B cell (primary cell): ENCODE results near the gene DUSP7. TPM values are rescaled to one million over a fixed set of nuclear protein-coding genes. Genes with fewer than 3 reads are reported as not detected.

Experiments used
- ATAC-seq: fragments of 200-7000 bp; cut with Tn5 transposase; one replicate; pipeline ENCODE4 v1.10.0; 2021; ENCODE audit warnings: low read depth, mild to moderate bottlenecking, moderate number of reproducible peaks, moderate library complexity
- CTCF ChIA-PET: fragments of 350-600 bp; sonication (Branson Sonifier 250); formaldehyde crosslinking; loops from one replicate; lab custom pipeline; 2021; ENCODE audit warnings: antibody characterized with exemption, inconsistent platforms; lab: Charles Lee
- POLR2A ChIA-PET: fragments of 350-600 bp; sonication (Branson Sonifier 250); formaldehyde crosslinking; loops from one replicate; lab custom pipeline; 2021; ENCODE audit warnings: antibody characterized with exemption; lab: Charles Lee
- DNase-seq: peaks from one replicate; pipeline ENCODE4 v3.0.0; 2013
- H2AFZ ChIP-seq: 2 replicates; pipeline ENCODE4 v1.6.1; 2012; ENCODE audit warnings: mild to moderate bottlenecking, low read depth, low read length; ENCODE audit not compliant: insufficient read depth, poor library complexity, severe bottlenecking
- H3K27ac ChIP-seq, 2 donors: 1 replicate in 1 of 2; 2 replicates in 1 of 2; pipeline ENCODE4 v1.5.1; 2012 to 2013; ENCODE audit warnings: low read length in 2 of 2, mild to moderate bottlenecking in 2 of 2, moderate library complexity in 1 of 2
- H3K27me3 ChIP-seq, 4 experiments: fragments of 200-600 bp in 1 of 4; sonication (generic) in 1 of 4; replicated peaks in 1 of 4; 1 replicate in 2 of 4; 2 replicates in 2 of 4; pipeline versions ENCODE4 v1.6.1 to v1.7.0; 2013 to 2016; ENCODE audit warnings: low read length in 3 of 4, mild to moderate bottlenecking in 2 of 4, mixed read lengths in 1 of 4, moderate library complexity in 1 of 4; ENCODE audit not compliant: insufficient read depth in 4 of 4, control insufficient read depth in 3 of 4; ENCODE audit errors: control extremely low read depth in 1 of 4
- H3K36me3 ChIP-seq, 2 experiments: replicated peaks in 1 of 2; 1 replicate in 1 of 2; 2 replicates in 1 of 2; pipeline versions ENCODE4 v1.6.1 to v1.7.1; 2013; ENCODE audit warnings: low read length in 1 of 2; ENCODE audit not compliant: insufficient read depth in 2 of 2, control insufficient read depth in 1 of 2; ENCODE audit errors: control extremely low read depth in 1 of 2, extremely low read depth in 1 of 2
- H3K4me1 ChIP-seq, 2 donors: fragments of 200-600 bp in 1 of 2; sonication (generic) in 1 of 2; 1 replicate in 1 of 2; 2 replicates in 1 of 2; pipeline versions ENCODE4 v1.5.1 to v1.6.1; 2013 to 2017; ENCODE audit warnings: low read length in 2 of 2; ENCODE audit not compliant: control insufficient read depth in 2 of 2, insufficient read depth in 2 of 2
- H3K4me2 ChIP-seq: replicated peaks from 2 replicates; pipeline ENCODE3; 2012; ENCODE audit warnings: mild to moderate bottlenecking, low read depth, low read length; ENCODE audit not compliant: poor library complexity, severe bottlenecking
- H3K4me3 ChIP-seq, 5 experiments: fragments of 200-600 bp in 1 of 5; sonication (generic) in 1 of 5; 1 replicate in 3 of 5; 2 replicates in 2 of 5; pipeline versions ENCODE4 v1.5.1 to v1.7.0; 2011 to 2016; ENCODE audit warnings: low read length in 4 of 5, mild to moderate bottlenecking in 4 of 5, low read depth in 2 of 5, control low read depth in 1 of 5, moderate library complexity in 1 of 5; ENCODE audit not compliant: insufficient read depth in 1 of 5; ENCODE audit errors: control extremely low read depth in 1 of 5, extremely low read depth in 1 of 5
- H3K79me2 ChIP-seq: fragments of 200-600 bp; sonication (generic); one replicate; pipeline ENCODE4 v1.6.0; 2016; ENCODE audit warnings: low read length; ENCODE audit not compliant: control insufficient read depth, insufficient read depth
- H3K9ac ChIP-seq: fragments of 200-600 bp; sonication (generic); 2 replicates; pipeline ENCODE4 v1.6.1; 2017; ENCODE audit warnings: mild to moderate bottlenecking, low read length, moderate library complexity
- H3K9me3 ChIP-seq, 3 donors: one replicate each; pipeline versions ENCODE4 v1.6.1 to v1.7.1; 2013; ENCODE audit warnings: low read length in 2 of 3; ENCODE audit not compliant: control insufficient read depth in 2 of 3, insufficient read depth in 1 of 3; ENCODE audit errors: control extremely low read depth in 1 of 3
- H4K20me1 ChIP-seq: 2 replicates; pipeline ENCODE4 v1.6.0; 2012; ENCODE audit warnings: mild to moderate bottlenecking, low read length; ENCODE audit not compliant: insufficient read depth, control insufficient read depth, poor library complexity, severe bottlenecking
- H3K27ac Mint-ChIP-seq: one replicate; pipeline ENCODE4 v1.8.0; 2021; ENCODE audit warnings: mixed read lengths
- H3K27me3 Mint-ChIP-seq: one replicate; pipeline ENCODE4 v1.8.0; 2021; ENCODE audit warnings: mixed read lengths
- H3K4me1 Mint-ChIP-seq: one replicate; pipeline ENCODE4 v1.8.0; 2021; ENCODE audit warnings: mixed read lengths
- H3K4me3 Mint-ChIP-seq: one replicate; pipeline ENCODE4 v1.8.0; 2021; ENCODE audit warnings: mixed read lengths
- H3K9me3 Mint-ChIP-seq: one replicate; pipeline ENCODE4 v1.8.0; 2022; ENCODE audit warnings: mixed read lengths; ENCODE audit not compliant: insufficient read depth
- CTCF ChIP-seq: fragments of 200-600 bp; IDR thresholded peaks from one replicate; pipeline ENCODE4 v1.8.0; 2022; ENCODE audit warnings: antibody characterized with exemption, mild to moderate bottlenecking
- EZH2 ChIP-seq: IDR thresholded peaks from 2 replicates; pipeline ENCODE4 v1.6.1; 2012; ENCODE audit warnings: borderline replicate concordance, low read depth, mild to moderate bottlenecking, moderate library complexity, low read length; ENCODE audit not compliant: insufficient read depth, poor library complexity, severe bottlenecking
- WGBS: methylation state at CpG from one replicate; pipeline ENCODE4 v1.1.5; 2013; ENCODE audit warnings: missing lambda C conversion rate; ENCODE audit not compliant: insufficient coverage; 5-methylcytosine and 5-hydroxymethylcytosine counted together
- intact Hi-C: fragments of 100-400 bp; cut with micrococcal nuclease; formaldehyde crosslinking; loops from one replicate; pipeline ENCODE4 v1.10.0; 2022
- polyA plus RNA-seq: library from polyadenylated mRNA; depleted of rRNA; stranded (reverse); fragments of >200 nt; gene quantifications from 2 replicates; pipeline ENCODE4 v1.2.3, GENCODE V29; 2012
- total RNA-seq, 2 donors: library from RNA; stranded (reverse); fragments of 120-200 nt in 1 of 2; gene quantifications; 1 replicate in 1 of 2; 2 replicates in 1 of 2; pipeline versions ENCODE4 v1.2.3 to v1.2.4, GENCODE V29; 2013 to 2022

Gene DUSP7
- total and polyA plus RNA-seq, 2 donors (not counting 1 experiment from before 2014, with no cell fraction given): 5.1 to 6.9 TPM

- Mint-ChIP-seq H3K27me3 (no peaks in the 10 kb centered on the region), H3K4me1 (peaks cover 51% of the 10 kb centered on the region), H3K9me3 (no peaks in the 10 kb centered on the region), H3K27ac (peak overlapping the region; percentile 79), H3K4me3 (peak overlapping the region; percentile 92)
- CTCF ChIA-PET: interaction anchor here (0.6 to 2.1 kb wide), 8 partner anchors 11 to 99 kb away, joined by 3 to 15 read pairs (median 4); partner anchors contain the start of genes POC1A and RPL29
- peak; percentile 9 for ATAC-seq
- Histone ChIP-seq H3K27ac (peak overlapping the region in 1 of 2 donors; percentile 23), H3K27me3 (no peaks in the 10 kb centered on the region), H3K36me3 (no peaks in the 10 kb centered on the region), H3K79me2 (no peaks in the 10 kb centered on the region), H3K4me2 (peak overlapping the region; percentile 96), H3K9me3 (no peaks in the 10 kb centered on the region), H3K4me1 (peaks cover 47 to 60% of the 10 kb centered on the region in 2 donors), H3K9ac (peak overlapping the region; percentile 72), H2AFZ (peak overlapping the region; percentile 72), H3K4me3 (peak overlapping the region; percentile 15 to 66 (median 54)), H4K20me1 (no peaks in the 10 kb centered on the region)
- TF ChIP-seq CTCF: no peak
- TF ChIP-seq EZH2: no peak
- intact Hi-C loops: loop anchor here (1.0 to 10.0 kb wide), 7 partner anchors 54 to 479 kb away; partner anchors contain the start of genes ABHD14A, ABHD14B, GLYCTK and NT5DC2
- peak; percentile 80 for DNase-seq
- WGBS: under 1% methylated on average over 94 of the region's 94 CpGs
- POLR2A ChIA-PET: interaction anchor here (0.8 to 1.0 kb wide), 3 partner anchors 54 to 169 kb away, joined by 3 to 4 read pairs (median 3); partner anchors contain the start of gene POC1A
These were observed 627 bp downstream of the DUSP7 start for GRCh38 chr3:52055537-52056351.
